CD8-positive, alpha-beta memory T cell (primary cell): ENCODE measurements around the gene CCDC6. TPM values are rescaled to one million over a fixed set of nuclear protein-coding genes. Genes with fewer than 3 reads are reported as not detected.
"Not testable (repeated sequence)": the region's sequence is repeated elsewhere in the genome, so short reads cannot be mapped to it uniquely, and the experiment has no call there.

Experiments
- CTCF ChIA-PET: fragments of 350-600 bp; sonication (Branson Sonifier 250); formaldehyde crosslinking; loops from one replicate; lab custom pipeline; 2021; ENCODE audit warnings: antibody characterized with exemption; lab: Charles Lee
- POLR2A ChIA-PET: fragments of 350-600 bp; sonication (Branson Sonifier 250); formaldehyde crosslinking; loops from one replicate; lab custom pipeline; 2021; ENCODE audit warnings: antibody characterized with exemption; lab: Charles Lee
- DNase-seq, 5 donors: peaks; one replicate each; pipeline versions ENCODE4 v3.0.0 to v3.0.0-alpha.2; 2020 to 2022; ENCODE audit warnings: mixed read lengths in 1 of 5
- H3K27ac ChIP-seq: one replicate; pipeline ENCODE4 v1.7.0; 2013; ENCODE audit warnings: low read depth, mild to moderate bottlenecking, low read length, moderate library complexity
- H3K27me3 ChIP-seq: 2 replicates; pipeline ENCODE4 v1.7.0; 2013; ENCODE audit warnings: low read length, mild to moderate bottlenecking; ENCODE audit not compliant: insufficient read depth, poor library complexity, severe bottlenecking
- H3K36me3 ChIP-seq: 2 replicates; pipeline ENCODE4 v1.7.0; 2013; ENCODE audit warnings: mild to moderate bottlenecking, low read length, moderate library complexity; ENCODE audit not compliant: insufficient read depth
- H3K4me1 ChIP-seq: 2 replicates; pipeline ENCODE4 v1.7.0; 2013; ENCODE audit warnings: mild to moderate bottlenecking, low read length, moderate library complexity; ENCODE audit not compliant: insufficient read depth
- H3K4me3 ChIP-seq: 2 replicates; pipeline ENCODE4 v1.7.0; 2013; ENCODE audit warnings: mild to moderate bottlenecking, low read length
- H3K9me3 ChIP-seq: 2 replicates; pipeline ENCODE4 v1.7.0; 2013; ENCODE audit warnings: mild to moderate bottlenecking, low read length
- H3K27ac Mint-ChIP-seq, 8 donors: one replicate each; pipeline ENCODE4 v1.8.0; 2020 to 2021; ENCODE audit warnings: mixed read lengths in 8 of 8, mild to moderate bottlenecking in 6 of 8, inconsistent platforms in 3 of 8, moderate library complexity in 3 of 8
- H3K27me3 Mint-ChIP-seq, 2 donors: one replicate each; pipeline ENCODE4 v1.8.0; 2020 to 2021; ENCODE audit warnings: mixed read lengths in 2 of 2, mild to moderate bottlenecking in 1 of 2, moderate library complexity in 1 of 2
- H3K36me3 Mint-ChIP-seq, 3 donors: one replicate each; pipeline ENCODE4 v1.8.0; 2020 to 2021; ENCODE audit warnings: mixed read lengths in 3 of 3, inconsistent platforms in 1 of 3, mild to moderate bottlenecking in 1 of 3
- H3K4me1 Mint-ChIP-seq, 3 donors: one replicate each; pipeline ENCODE4 v1.8.0; 2020 to 2021; ENCODE audit warnings: mixed read lengths in 3 of 3, inconsistent platforms in 1 of 3, mild to moderate bottlenecking in 1 of 3
- H3K4me3 Mint-ChIP-seq, 7 donors: one replicate each; pipeline ENCODE4 v1.8.0; 2020 to 2021; ENCODE audit warnings: mixed read lengths in 7 of 7, mild to moderate bottlenecking in 6 of 7, moderate library complexity in 4 of 7, inconsistent platforms in 2 of 7
- H3K9me3 Mint-ChIP-seq, 5 donors: one replicate each; pipeline ENCODE4 v1.8.0; 2020 to 2022; ENCODE audit warnings: mixed read lengths in 5 of 5, mild to moderate bottlenecking in 3 of 5, moderate library complexity in 2 of 5, inconsistent platforms in 1 of 5
- polyA plus RNA-seq: library from polyadenylated mRNA; unstranded; fragments of 300-500 nt; fragmentation: Illumina TruSeq; gene quantifications from one replicate; pipeline ENCODE4 v1.2.3, GENCODE V29; 2021
- total RNA-seq, 2 experiments: library from RNA; stranded (reverse); gene quantifications; one replicate each; pipeline ENCODE4 v1.2.3, GENCODE V29; 2021

CCDC6 gene
- total and polyA plus RNA-seq, 3 experiments from 2014 or later = 4.9 to 53.0 (median 52.0) TPM

- Histone ChIP-seq H3K4me1 (peaks cover 34% of the 10 kb centered on the region), H3K36me3 (no peaks in the 10 kb centered on the region), H3K4me3 (no peak overlapping the region), H3K27me3 (no peaks in the 10 kb centered on the region), H3K9me3 (no peaks in the 10 kb centered on the region), H3K27ac (no peak overlapping the region)
- ChIA-PET POLR2A (no interaction called here), CTCF (no interaction called here)
- DNase-seq = no peak
- Mint-ChIP-seq H3K27me3 (no peaks in the 10 kb centered on the region), H3K36me3 (no peaks in the 10 kb centered on the region), H3K4me1 (peaks cover 67 to 80% (median 79%) of the 10 kb centered on the region in 3 donors), H3K4me3 (peak overlapping the region in 3 of 7 donors; percentile 1 to 20 (median 19)), H3K9me3 (no peaks in the 10 kb centered on the region), H3K27ac (peak overlapping the region in 1 of 8 donors; percentile 25)
Observed at GRCh38 chr10:59878915-59879314, 27.4 kb downstream of the CCDC6 start.

GRCh38 chr10:59878289-59878688 lies 28.1 kb downstream of the CCDC6 start:
- Mint-ChIP-seq H3K27ac (no peak overlapping the region), H3K36me3 (no peaks in the 10 kb centered on the region), H3K4me3 (no peak overlapping the region), H3K27me3 (no peaks in the 10 kb centered on the region), H3K9me3 (no peaks in the 10 kb centered on the region), H3K4me1 (peaks cover 67 to 80% (median 75%) of the 10 kb centered on the region in 3 donors)
- no peaks in the 10 kb centered on the region for H3K27me3 ChIP-seq
- ChIA-PET CTCF (no interaction called here), POLR2A (no interaction called here)
- peaks cover 38% of the 10 kb centered on the region for H3K4me1 ChIP-seq
- no peak for DNase-seq
- no peaks in the 10 kb centered on the region for H3K9me3 ChIP-seq
- no peak overlapping the region for H3K4me3 ChIP-seq
- no peaks in the 10 kb centered on the region for H3K36me3 ChIP-seq
- H3K27ac ChIP-seq = no peak overlapping the region

- Histone ChIP-seq H3K27me3 (no peaks in the 10 kb centered on the region), H3K9me3 (no peaks in the 10 kb centered on the region), H3K4me3 (no peak overlapping the region), H3K4me1 (peaks cover 47% of the 10 kb centered on the region), H3K27ac (no peak overlapping the region), H3K36me3 (no peaks in the 10 kb centered on the region)
- no peaks in the 10 kb centered on the region for H3K9me3 Mint-ChIP-seq
- no peaks in the 10 kb centered on the region for H3K27me3 Mint-ChIP-seq
- peak overlapping the region in 1 of 8 donors; percentile 22 for H3K27ac Mint-ChIP-seq
- peak overlapping the region in 2 of 7 donors; percentile 9 for H3K4me3 Mint-ChIP-seq
- no peaks in the 10 kb centered on the region for H3K36me3 Mint-ChIP-seq
- peaks cover 76 to 87% (median 82%) of the 10 kb centered on the region in 3 donors for H3K4me1 Mint-ChIP-seq
- ChIA-PET CTCF (no interaction called here), POLR2A (no interaction called here)
- no peak for DNase-seq
Observed at GRCh38 chr10:59877191-59877671, 29.1 kb downstream of the CCDC6 start.

GRCh38 chr10:59876695-59877094 lies 29.7 kb downstream of the CCDC6 start:
- Mint-ChIP-seq H3K36me3 (no peaks in the 10 kb centered on the region), H3K4me1 (peaks cover 79 to 91% (median 87%) of the 10 kb centered on the region in 3 donors), H3K4me3 (no peak overlapping the region), H3K27ac (no peak overlapping the region), H3K9me3 (no peaks in the 10 kb centered on the region), H3K27me3 (no peaks in the 10 kb centered on the region)
- ChIA-PET POLR2A (interaction anchor here (0.5 kb wide), 1 partner anchor 25 kb away, joined by 3 read pairs; no protein-coding TSS in a partner anchor), CTCF (interaction anchor here (1.2 kb wide), 1 partner anchor 12 kb away, joined by 3 read pairs; no protein-coding TSS in a partner anchor)
- Histone ChIP-seq H3K4me3 (no peak overlapping the region), H3K9me3 (no peaks in the 10 kb centered on the region), H3K36me3 (no peaks in the 10 kb centered on the region), H3K27me3 (no peaks in the 10 kb centered on the region), H3K4me1 (peaks cover 52% of the 10 kb centered on the region), H3K27ac (no peak overlapping the region)
- DNase-seq = no peak

GRCh38 chr10:59876208-59876607 lies 30.1 kb downstream of the CCDC6 start:
- not testable (repeated sequence) for H3K27ac ChIP-seq
- CTCF ChIA-PET = interaction anchor here (1.2 kb wide), 1 partner anchor 11 kb away, joined by 3 read pairs; no protein-coding TSS in a partner anchor
- peaks cover 54% of the 10 kb centered on the region for H3K4me1 ChIP-seq

GRCh38 chr10:59873896-59874295 lies 32.5 kb downstream of the CCDC6 start:
- ChIA-PET POLR2A (no interaction called here), CTCF (no interaction called here)
- Histone ChIP-seq H3K27me3 (no peaks in the 10 kb centered on the region), H3K27ac (no peak overlapping the region), H3K36me3 (no peaks in the 10 kb centered on the region), H3K4me1 (peaks cover 31% of the 10 kb centered on the region), H3K4me3 (no peak overlapping the region), H3K9me3 (no peaks in the 10 kb centered on the region)
- no peaks in the 10 kb centered on the region for H3K27me3 Mint-ChIP-seq
- peak overlapping the region in 1 of 8 donors; percentile 17 for H3K27ac Mint-ChIP-seq
- DNase-seq = no peak
- no peaks in the 10 kb centered on the region for H3K9me3 Mint-ChIP-seq
- H3K36me3 Mint-ChIP-seq = no peaks in the 10 kb centered on the region
- no peak overlapping the region for H3K4me3 Mint-ChIP-seq
- H3K4me1 Mint-ChIP-seq = peaks cover 67 to 85% (median 78%) of the 10 kb centered on the region in 3 donors

More at GRCh38 chr10:59876208-59876607, 30.1 kb downstream of the CCDC6 start:
- H3K4me3 Mint-ChIP-seq, H3K27me3 Mint-ChIP-seq, DNase-seq, H3K27me3 ChIP-seq, H3K9me3 Mint-ChIP-seq, H3K9me3 ChIP-seq, H3K36me3 Mint-ChIP-seq, H3K27ac Mint-ChIP-seq, H3K36me3 ChIP-seq, H3K4me3 ChIP-seq: not testable (repeated sequence)
- peaks cover 75 to 88% (median 84%) of the 10 kb centered on the region in 3 donors for H3K4me1 Mint-ChIP-seq
- POLR2A ChIA-PET = interaction anchor here (0.5 kb wide), 1 partner anchor 25 kb away, joined by 3 read pairs; no protein-coding TSS in a partner anchor

GRCh38 chr10:59872892-59873463 lies 33.4 kb downstream of the CCDC6 start:
- H3K27me3 ChIP-seq = no peaks in the 10 kb centered on the region
- no peaks in the 10 kb centered on the region for H3K9me3 ChIP-seq
- H3K4me1 Mint-ChIP-seq = peaks cover 65 to 85% (median 77%) of the 10 kb centered on the region in 3 donors
- H3K27ac Mint-ChIP-seq = peak overlapping the region in 1 of 8 donors; percentile 72
- no peaks in the 10 kb centered on the region for H3K27me3 Mint-ChIP-seq
- H3K9me3 Mint-ChIP-seq = no peaks in the 10 kb centered on the region
- H3K27ac ChIP-seq = no peak overlapping the region
- no peaks in the 10 kb centered on the region for H3K36me3 ChIP-seq
- ChIA-PET POLR2A (interaction anchor here (0.6 to 1.2 kb wide), 2 partner anchors 17 to 33 kb away, joined by 3 read pairs; partner anchors contain the start of gene CCDC6), CTCF (interaction anchor here (1.1 kb wide), 1 partner anchor 33 kb away, joined by 4 read pairs; the partner anchor contains the start of gene CCDC6)
- H3K4me1 ChIP-seq = peaks cover 26% of the 10 kb centered on the region
- DNase-seq = no peak
- H3K4me3 Mint-ChIP-seq = peak overlapping the region in 2 of 7 donors; percentile 58 to 63
- H3K36me3 Mint-ChIP-seq = no peaks in the 10 kb centered on the region
- H3K4me3 ChIP-seq = no peak overlapping the region

GRCh38 chr10:59870152-59870551 lies 36.2 kb downstream of the CCDC6 start:
- POLR2A ChIA-PET = no interaction called here
- DNase-seq = no peak
- H3K9me3 ChIP-seq = no peaks in the 10 kb centered on the region
- no peak overlapping the region for H3K4me3 ChIP-seq
- peaks cover 68 to 92% (median 81%) of the 10 kb centered on the region in 3 donors for H3K4me1 Mint-ChIP-seq
- H3K27me3 ChIP-seq = no peaks in the 10 kb centered on the region
- no peaks in the 10 kb centered on the region for H3K27me3 Mint-ChIP-seq
- peak overlapping the region in 2 of 8 donors; percentile 10 to 59 for H3K27ac Mint-ChIP-seq
- H3K36me3 Mint-ChIP-seq = no peaks in the 10 kb centered on the region
- no peaks in the 10 kb centered on the region for H3K9me3 Mint-ChIP-seq
- CTCF ChIA-PET = no interaction called here
- peaks cover 29% of the 10 kb centered on the region for H3K4me1 ChIP-seq
- H3K4me3 Mint-ChIP-seq = peak overlapping the region in 1 of 7 donors; percentile 28
- H3K36me3 ChIP-seq = no peaks in the 10 kb centered on the region
- H3K27ac ChIP-seq = no peak overlapping the region
